RWPE1 (cell line): ENCODE data around the gene SAG.

ENCODE experiments used
- CTCF ChIA-PET: fragments of 350-600 bp; sonication (Branson Sonifier 250); formaldehyde crosslinking; extraction: SDS; loops from one replicate; lab custom pipeline; 2021; lab: Yijun Ruan, JAX
- POLR2A ChIA-PET: fragments of 400-600 bp; formaldehyde crosslinking; extraction: SDS; loops from one replicate; lab custom pipeline; 2020; ENCODE audit warnings: antibody characterized with exemption; ENCODE audit not compliant: low non-redundant PET; lab: Yijun Ruan, JAX
- DNase-seq: peaks from one replicate; pipeline ENCODE4 v3.0.0; 2012; ENCODE audit warnings: low spot score
- H3K27ac ChIP-seq: fragments of 450-650 bp; 2 replicates; pipeline ENCODE4 v1.5.1; 2017
- CTCF ChIP-seq: fragments of 450-650 bp; conservative IDR thresholded peaks from 2 replicates; pipeline ENCODE4 v1.5.1; 2017; ENCODE audit warnings: low read depth, mild to moderate bottlenecking

SAG gene

DNA sequence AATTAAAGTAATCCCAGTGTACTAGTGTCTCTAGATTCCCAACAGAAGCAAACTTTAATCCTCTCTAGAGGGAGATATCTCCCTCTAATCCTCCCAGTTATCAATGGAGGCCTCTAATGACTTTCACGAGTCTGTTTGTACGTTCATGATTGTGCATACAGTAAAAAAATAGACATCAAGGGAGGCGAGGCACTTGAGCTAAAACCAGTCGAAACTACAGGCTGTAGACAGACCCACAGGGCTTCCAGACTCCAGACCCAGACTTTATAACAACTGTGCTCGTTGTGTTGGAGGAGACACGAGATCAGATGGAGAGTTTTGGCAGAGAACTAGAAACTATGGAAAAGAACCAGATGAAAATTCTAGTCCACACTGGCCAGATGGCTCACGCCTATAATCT is 53.7 kb downstream of the SAG start:
- no peak for DNase-seq
- ChIA-PET POLR2A (no interaction called here), CTCF (interaction anchor here (0.7 kb wide), 1 partner anchor 87 kb away, joined by 3 read pairs; no protein-coding TSS in a partner anchor)
- H3K27ac ChIP-seq: no peak overlapping the region
- no peak for TF ChIP-seq CTCF

GRCh38 chr2:233362742-233363141 is 55.1 kb downstream of the SAG start:
- POLR2A ChIA-PET: no interaction called here
- TF ChIP-seq CTCF: no peak
- no peak for DNase-seq

GRCh38 chr2:233363744-233364235 is 56.2 kb downstream of the SAG start:
- no peak for TF ChIP-seq CTCF
- DNase-seq: no peak
- POLR2A ChIA-PET: no interaction called here
- CTCF ChIA-PET: interaction anchor here (0.6 kb wide), 1 partner anchor 12 kb away, joined by 3 read pairs; no protein-coding TSS in a partner anchor
- H3K27ac ChIP-seq: no peak overlapping the region

More at GRCh38 chr2:233362742-233363141, 55.1 kb downstream of the SAG start:
- no peak overlapping the region for H3K27ac ChIP-seq
- CTCF ChIA-PET: no interaction called here

- DNase-seq: no peak
- no peak overlapping the region for H3K27ac ChIP-seq
- ChIA-PET CTCF (no interaction called here), POLR2A (interaction anchor here (1.4 kb wide), 1 partner anchor 9 kb away, joined by 8 read pairs; no protein-coding TSS in a partner anchor)
- TF ChIP-seq CTCF: no peak
Measured at GRCh38 chr2:233365861-233366520, 58.4 kb downstream of the SAG start.

DNA sequence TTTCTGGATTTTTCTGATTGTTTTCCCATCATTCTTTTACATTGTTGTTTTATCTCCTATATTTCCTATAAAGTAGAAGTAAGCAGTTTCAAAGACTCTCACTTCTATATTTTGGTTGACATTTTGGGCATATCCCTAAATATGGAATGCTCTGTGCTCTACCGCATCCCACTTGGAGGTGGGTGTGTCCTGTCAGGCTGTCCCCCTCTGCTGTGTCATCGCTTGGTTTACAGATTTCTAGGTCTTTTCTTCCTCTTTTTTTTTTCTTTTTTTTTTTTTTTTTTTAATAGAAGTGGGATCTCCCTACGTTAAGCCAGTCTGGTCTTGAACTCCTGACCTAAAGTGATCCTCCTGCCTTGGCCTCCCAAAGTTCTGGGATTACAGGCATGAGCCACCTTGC is 60.0 kb downstream of the SAG start:
- no peak overlapping the region for H3K27ac ChIP-seq
- CTCF ChIA-PET: interaction anchor here (0.9 kb wide), 1 partner anchor 11 kb away, joined by 3 read pairs; no protein-coding TSS in a partner anchor
- no peak for DNase-seq
- no peak for TF ChIP-seq CTCF
- POLR2A ChIA-PET: no interaction called here

DNA sequence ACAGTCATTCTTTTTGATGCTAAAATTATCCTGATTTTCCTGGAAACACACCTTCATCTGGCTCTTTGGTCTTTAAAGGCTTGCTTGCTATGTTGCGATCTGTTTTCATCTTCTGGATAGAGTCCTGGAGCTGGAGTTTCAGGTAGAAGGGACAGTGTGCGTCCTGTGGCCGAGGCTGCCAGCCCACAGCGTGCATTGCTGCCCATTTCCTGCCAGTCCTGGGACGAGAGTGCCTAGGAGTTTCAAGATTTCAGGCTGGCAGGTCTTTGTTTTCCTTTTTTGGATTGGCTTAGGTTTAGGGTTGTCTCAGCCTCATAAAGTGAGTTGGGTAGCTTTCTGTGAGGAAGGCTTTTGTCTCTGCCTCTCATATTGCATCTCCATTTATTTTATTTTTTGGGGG is 61.1 kb downstream of the SAG start:
- DNase-seq: no peak
- no peak overlapping the region for H3K27ac ChIP-seq
- ChIA-PET POLR2A (no interaction called here), CTCF (no interaction called here)
- no peak for TF ChIP-seq CTCF
